Cardiac muscle cell (in vitro differentiated cells and primary cell): Measurements from ENCODE around the gene BTG4. TPM values are rescaled to one million over a fixed set of nuclear protein-coding genes. Genes with fewer than 3 reads are reported as not detected.

Experiments used
- DNase-seq, 2 donors: peaks; one replicate each; pipeline versions ENCODE4 v3.0.0 to v3.0.0-alpha.2; 2010 to 2017; ENCODE audit warnings: low read depth in 1 of 2, low spot score in 1 of 2
- H3K27ac ChIP-seq: fragments of 200-600 bp; sonication (generic); 2 replicates; pipeline ENCODE4 v1.5.1; 2016
- H3K27me3 ChIP-seq: fragments of 200-600 bp; sonication (generic); 2 replicates; pipeline ENCODE4 v1.6.0; 2016; ENCODE audit warnings: control low read depth
- H3K36me3 ChIP-seq: fragments of 200-600 bp; sonication (generic); 2 replicates; pipeline ENCODE4 v1.5.1; 2016; ENCODE audit warnings: control low read depth
- H3K4me1 ChIP-seq: fragments of 200-600 bp; sonication (generic); 2 replicates; pipeline ENCODE4 v1.8.1; 2017; ENCODE audit warnings: low read depth, mild to moderate bottlenecking, mixed run types
- H3K4me3 ChIP-seq: fragments of 200-600 bp; sonication (generic); 2 replicates; pipeline ENCODE4 v1.5.1; 2016; ENCODE audit warnings: mild to moderate bottlenecking
- H3K9me3 ChIP-seq: fragments of 200-600 bp; sonication (generic); 2 replicates; pipeline ENCODE4 v1.5.1; 2017; ENCODE audit warnings: low read depth, mild to moderate bottlenecking, control low read depth
- polyA plus RNA-seq: library from polyadenylated mRNA; unstranded; fragments of >200 nt; fragmentation: Nextera tagmentation; extraction: Ambion mirVana; gene quantifications from 2 replicates; pipeline ENCODE4 v1.2.1, GENCODE V29; 2016
- total RNA-seq: library from RNA; depleted of rRNA; stranded (reverse); fragments of >200 nt; gene quantifications from 2 replicates; pipeline ENCODE4 v1.2.3, GENCODE V29; 2016
- TF ChIP-seq, protein P1 (sequence below): IDR thresholded peaks from 2 replicates; pipeline ENCODE4 v1.5.1; 2012; ENCODE audit warnings: low read depth, mild to moderate bottlenecking, low read length

The BTG4 gene
- total and polyA plus RNA-seq, 2 experiments from 2014 or later = not detected

DNA sequence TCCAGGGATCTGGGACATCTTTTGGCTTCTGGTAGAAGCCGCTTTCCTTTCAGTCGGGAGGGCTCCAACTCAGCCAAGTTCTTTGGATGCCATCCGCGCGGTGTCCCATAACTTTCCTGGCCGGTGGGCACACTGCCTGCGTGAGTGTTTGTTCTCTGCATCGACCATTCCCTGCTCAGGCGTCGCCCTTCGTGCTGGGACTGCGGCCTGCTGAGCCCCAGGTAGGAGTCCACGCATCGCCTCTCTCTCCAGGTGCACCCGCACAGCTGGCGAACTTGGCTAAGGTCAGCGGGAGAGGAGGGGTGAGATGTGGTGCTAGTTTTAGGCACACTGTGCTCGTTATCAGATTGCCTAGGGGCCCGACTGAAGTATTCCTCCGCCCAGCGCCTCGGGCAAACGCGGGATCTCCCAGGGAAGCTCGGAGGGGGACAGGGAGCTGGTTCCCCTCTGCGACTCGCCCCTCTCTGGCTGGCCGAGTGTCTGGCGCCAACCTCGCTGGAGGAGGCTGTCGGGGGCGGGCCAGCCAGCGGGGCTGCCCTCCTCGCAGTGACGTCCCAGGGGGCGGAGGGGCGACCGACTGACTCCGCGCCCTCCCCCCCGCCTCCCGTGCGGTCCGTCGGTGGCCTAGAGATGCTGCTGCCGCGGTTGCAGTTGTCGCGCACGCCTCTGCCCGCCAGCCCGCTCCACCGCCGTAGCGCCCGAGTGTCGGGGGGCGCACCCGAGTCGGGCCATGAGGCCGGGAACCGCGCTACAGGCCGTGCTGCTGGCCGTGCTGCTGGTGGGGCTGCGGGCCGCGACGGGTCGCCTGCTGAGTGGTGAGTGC is 28.1 kb upstream of the BTG4 start, which contains the start of gene LAYN:
Gene LAYN (plus strand): TSS at position 607 of the 823 bp plus-strand sequence. CDS start 124 bp downstream, at position 731.
- H3K9me3 ChIP-seq = no peaks in the 10 kb centered on the region
- H3K4me3 ChIP-seq = peak within 1 kb of the TSS; percentile 34
- no peaks in the 10 kb centered on the region for H3K36me3 ChIP-seq
- peaks cover 71% of the 10 kb centered on the region for H3K27me3 ChIP-seq
- H3K27ac ChIP-seq = no peak within 1 kb of the TSS
- H3K4me1 ChIP-seq = no peaks in the 10 kb centered on the region
- TF ChIP-seq, protein P1, sequence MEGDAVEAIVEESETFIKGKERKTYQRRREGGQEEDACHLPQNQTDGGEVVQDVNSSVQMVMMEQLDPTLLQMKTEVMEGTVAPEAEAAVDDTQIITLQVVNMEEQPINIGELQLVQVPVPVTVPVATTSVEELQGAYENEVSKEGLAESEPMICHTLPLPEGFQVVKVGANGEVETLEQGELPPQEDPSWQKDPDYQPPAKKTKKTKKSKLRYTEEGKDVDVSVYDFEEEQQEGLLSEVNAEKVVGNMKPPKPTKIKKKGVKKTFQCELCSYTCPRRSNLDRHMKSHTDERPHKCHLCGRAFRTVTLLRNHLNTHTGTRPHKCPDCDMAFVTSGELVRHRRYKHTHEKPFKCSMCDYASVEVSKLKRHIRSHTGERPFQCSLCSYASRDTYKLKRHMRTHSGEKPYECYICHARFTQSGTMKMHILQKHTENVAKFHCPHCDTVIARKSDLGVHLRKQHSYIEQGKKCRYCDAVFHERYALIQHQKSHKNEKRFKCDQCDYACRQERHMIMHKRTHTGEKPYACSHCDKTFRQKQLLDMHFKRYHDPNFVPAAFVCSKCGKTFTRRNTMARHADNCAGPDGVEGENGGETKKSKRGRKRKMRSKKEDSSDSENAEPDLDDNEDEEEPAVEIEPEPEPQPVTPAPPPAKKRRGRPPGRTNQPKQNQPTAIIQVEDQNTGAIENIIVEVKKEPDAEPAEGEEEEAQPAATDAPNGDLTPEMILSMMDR = no peak
- peak; percentile 49 to 55 for DNase-seq

DNA sequence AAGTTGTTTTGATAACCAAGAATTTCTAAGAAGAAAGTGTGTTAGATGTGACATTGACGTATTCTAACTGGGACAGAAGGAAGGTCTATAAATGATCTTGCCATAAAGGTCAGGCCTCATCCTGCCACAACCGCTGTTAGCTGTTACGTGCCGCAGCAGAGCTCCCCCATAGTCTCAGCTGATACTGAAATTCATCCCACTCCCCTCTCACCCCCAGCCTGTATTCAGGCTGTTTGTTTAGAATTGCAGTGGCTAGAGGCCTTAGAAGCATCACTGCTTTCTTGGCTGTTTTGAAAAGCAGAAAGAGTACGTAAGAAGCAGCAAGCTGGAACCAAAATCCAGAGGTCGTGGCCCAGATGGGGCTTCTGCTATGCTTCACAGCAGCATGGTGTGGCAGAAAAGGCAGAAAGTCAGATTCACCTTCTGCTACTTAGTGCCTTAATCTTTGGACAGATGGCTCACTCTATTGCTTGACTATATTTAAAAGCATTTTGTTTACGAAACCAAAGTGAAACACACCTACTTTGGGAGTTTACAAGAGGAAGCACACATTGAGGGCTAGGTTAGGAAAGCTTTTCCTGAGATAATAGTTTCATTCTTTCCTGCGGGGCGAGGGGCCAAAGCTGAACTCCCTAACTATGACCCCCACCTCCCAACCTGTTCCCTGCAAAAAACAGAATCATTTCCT is 27.4 kb upstream of the BTG4 start:
- no peak for DNase-seq
- Histone ChIP-seq H3K4me1 (no peaks in the 10 kb centered on the region), H3K27ac (no peak overlapping the region), H3K36me3 (no peaks in the 10 kb centered on the region), H3K4me3 (no peak overlapping the region), H3K9me3 (no peaks in the 10 kb centered on the region), H3K27me3 (peaks cover 71% of the 10 kb centered on the region)
- TF ChIP-seq, protein P1 = no peak

DNA sequence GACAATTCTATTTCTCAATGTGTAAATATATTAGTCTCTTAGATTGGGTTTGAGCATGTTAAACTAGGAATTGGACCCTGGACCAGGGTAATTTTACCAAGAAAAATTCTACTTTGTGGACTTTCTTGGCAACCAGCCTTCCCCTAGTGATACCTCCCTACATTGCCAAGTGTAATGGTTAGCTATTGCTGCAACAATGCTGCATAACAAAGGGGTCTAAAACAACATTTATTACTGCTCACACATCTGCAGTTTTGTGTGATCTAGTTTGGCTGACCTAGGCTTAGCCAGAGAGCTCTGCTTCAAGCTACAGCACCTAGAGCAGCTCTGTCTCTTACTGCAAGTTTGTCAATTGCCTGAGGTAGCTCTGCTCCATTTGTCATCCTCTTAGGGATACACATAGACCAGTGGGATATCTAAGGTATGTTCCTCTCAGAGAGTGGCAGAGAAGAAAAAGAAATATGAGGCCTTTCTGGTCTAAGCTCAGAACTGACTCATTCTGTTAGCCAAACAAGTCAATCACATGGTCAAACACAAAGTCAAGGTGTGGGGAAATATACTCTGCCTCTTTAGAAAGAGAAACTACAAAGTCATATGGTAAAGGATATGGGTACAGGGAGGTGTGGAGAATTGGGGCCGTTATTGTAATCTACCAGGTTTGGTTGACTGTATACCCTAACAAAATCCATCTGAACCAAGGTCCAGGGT is 26.4 kb upstream of the BTG4 start:
- DNase-seq = no peak
- Histone ChIP-seq H3K27me3 (peaks cover 70% of the 10 kb centered on the region), H3K4me1 (no peaks in the 10 kb centered on the region), H3K27ac (no peak overlapping the region), H3K9me3 (no peaks in the 10 kb centered on the region), H3K4me3 (no peak overlapping the region), H3K36me3 (no peaks in the 10 kb centered on the region)
- TF ChIP-seq, protein P1 = no peak

DNA sequence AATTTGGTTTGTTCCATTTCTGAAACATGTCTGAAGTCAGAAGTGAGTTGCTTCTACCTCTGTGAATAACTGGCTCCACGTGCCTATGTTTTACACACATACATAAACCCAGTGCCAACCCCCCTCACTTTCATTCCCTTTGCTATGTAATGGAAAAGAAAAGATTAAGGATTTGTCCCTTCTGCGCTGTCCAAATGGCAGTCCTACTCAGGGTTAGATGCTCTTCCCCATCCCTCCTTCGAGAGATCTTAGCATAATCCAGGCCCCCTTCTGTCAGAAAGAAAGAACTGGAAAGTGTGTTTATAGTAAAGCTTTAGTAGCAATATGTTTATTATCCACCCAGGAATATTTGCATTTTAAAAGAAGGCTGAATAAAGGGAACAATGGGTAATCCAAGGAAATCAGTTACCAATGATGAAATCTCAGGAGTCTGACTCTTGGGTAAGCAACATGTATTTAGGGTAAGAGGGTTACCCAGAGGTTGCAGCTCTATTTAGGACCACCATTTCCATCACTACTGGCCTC is 25.2 kb upstream of the BTG4 start:
- Histone ChIP-seq H3K4me1 (no peaks in the 10 kb centered on the region), H3K27me3 (peaks cover 59% of the 10 kb centered on the region), H3K36me3 (no peaks in the 10 kb centered on the region), H3K9me3 (no peaks in the 10 kb centered on the region), H3K27ac (no peak overlapping the region), H3K4me3 (no peak overlapping the region)
- TF ChIP-seq, protein P1 = no peak
- no peak for DNase-seq

DNA sequence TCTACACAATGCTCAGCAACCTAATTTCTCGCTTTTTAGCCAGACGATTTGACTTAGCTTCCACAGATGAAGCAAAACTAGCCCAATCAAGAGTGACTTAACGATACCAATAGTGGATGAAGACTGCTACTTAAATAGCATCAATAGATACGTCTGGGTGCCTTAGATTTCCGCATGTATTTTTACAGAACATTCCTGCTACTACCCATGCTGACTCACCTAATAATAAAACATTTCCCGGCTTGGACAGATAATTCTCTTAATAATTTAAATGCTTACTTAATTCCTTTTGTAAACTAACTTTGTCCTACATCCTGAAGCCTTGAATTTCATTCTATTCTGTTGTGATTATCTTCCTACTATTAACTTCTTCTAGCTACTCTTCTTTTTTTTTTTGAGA is 23.1 kb upstream of the BTG4 start:
- no peak overlapping the region for H3K27ac ChIP-seq

More for the DNA sequence above, 23.1 kb upstream of the BTG4 start:
- TF ChIP-seq, protein P1 = no peak
- no peak for DNase-seq
- Histone ChIP-seq H3K27me3 (peaks cover 38% of the 10 kb centered on the region), H3K4me1 (no peaks in the 10 kb centered on the region), H3K9me3 (no peaks in the 10 kb centered on the region), H3K36me3 (no peaks in the 10 kb centered on the region), H3K4me3 (no peak overlapping the region)
